Prostate gland (tissue), 2 donors: Measurements from ENCODE around the gene OTUB1.

Source experiments
- POLR2A ChIP-seq: fragments of 450-650 bp; IDR thresholded peaks from one replicate; pipeline ENCODE4 v1.6.1; 2016; ENCODE audit warnings: antibody characterized with exemption, mild to moderate bottlenecking
- TF ChIP-seq, protein P1 (sequence below), 4 experiments: fragments of 200-600 bp in 2 of 4; fragments of 450-650 bp in 2 of 4; sonication (generic) in 2 of 4; IDR thresholded peaks; 1 replicate in 3 of 4; 2 replicates in 1 of 4; pipeline ENCODE4 v1.5.1; 2016 to 2019; ENCODE audit warnings: antibody characterized with exemption in 4 of 4, mild to moderate bottlenecking in 2 of 4, moderate library complexity in 2 of 4

GRCh38 chr11:64008914-64009633 is 22.8 kb downstream of the OTUB1 start:
- TF ChIP-seq, protein P1, sequence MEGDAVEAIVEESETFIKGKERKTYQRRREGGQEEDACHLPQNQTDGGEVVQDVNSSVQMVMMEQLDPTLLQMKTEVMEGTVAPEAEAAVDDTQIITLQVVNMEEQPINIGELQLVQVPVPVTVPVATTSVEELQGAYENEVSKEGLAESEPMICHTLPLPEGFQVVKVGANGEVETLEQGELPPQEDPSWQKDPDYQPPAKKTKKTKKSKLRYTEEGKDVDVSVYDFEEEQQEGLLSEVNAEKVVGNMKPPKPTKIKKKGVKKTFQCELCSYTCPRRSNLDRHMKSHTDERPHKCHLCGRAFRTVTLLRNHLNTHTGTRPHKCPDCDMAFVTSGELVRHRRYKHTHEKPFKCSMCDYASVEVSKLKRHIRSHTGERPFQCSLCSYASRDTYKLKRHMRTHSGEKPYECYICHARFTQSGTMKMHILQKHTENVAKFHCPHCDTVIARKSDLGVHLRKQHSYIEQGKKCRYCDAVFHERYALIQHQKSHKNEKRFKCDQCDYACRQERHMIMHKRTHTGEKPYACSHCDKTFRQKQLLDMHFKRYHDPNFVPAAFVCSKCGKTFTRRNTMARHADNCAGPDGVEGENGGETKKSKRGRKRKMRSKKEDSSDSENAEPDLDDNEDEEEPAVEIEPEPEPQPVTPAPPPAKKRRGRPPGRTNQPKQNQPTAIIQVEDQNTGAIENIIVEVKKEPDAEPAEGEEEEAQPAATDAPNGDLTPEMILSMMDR (IDR thresholded peaks at IDR 0.05), result no peak
- TF ChIP-seq POLR2A, result no peak
